ENCODE data around the gene ORM1. TPM values are rescaled to one million over a fixed set of nuclear protein-coding genes. Genes with fewer than 3 reads are reported as not detected.
"Not testable (repeated sequence)": the region's sequence is repeated elsewhere in the genome, so short reads cannot be mapped to it uniquely, and the experiment has no call there.

ORM1 gene
- total RNA-seq = 1 to 10 TPM in 1 of 2 donors, not detected in 1; 1.8 TPM
- long read RNA-seq, donor 1 = 0 reads
- long read RNA-seq, donor 2 = 0 reads

DNA sequence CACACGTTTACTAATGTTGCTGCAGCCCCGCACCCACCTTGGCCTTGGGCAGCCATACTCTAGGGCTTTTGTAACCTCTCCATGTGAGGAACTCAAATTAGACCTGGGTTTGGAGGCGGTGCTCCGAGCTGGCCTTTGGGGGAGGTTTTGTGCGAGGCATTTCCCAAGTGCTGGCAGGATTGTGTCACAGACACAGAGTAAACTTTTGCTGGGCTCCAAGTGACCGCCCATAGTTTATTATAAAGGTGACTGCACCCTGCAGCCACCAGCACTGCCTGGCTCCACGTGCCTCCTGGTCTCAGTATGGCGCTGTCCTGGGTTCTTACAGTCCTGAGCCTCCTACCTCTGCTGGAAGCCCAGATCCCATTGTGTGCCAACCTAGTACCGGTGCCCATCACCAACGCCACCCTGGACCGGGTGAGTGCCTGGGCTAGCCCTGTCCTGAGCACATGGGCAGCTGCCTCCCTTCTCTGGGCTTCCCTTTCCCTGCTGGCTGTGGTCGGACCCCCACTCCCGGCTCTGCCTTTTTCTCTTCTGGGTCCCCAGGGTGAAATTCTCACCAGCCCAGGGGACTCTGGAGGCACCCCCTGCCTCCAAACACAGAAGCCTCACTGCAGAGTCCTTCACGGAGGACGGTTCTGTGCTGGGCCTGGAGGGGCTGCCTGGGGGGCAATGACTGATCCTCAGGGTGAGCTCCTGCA, at the start of gene ORM1:
TSS of gene ORM1 (plus strand) at position 268 of the 701 bp plus-strand sequence. CDS start at position 304, 36 bp downstream.
- DNase-seq (ENCODE audit: low spot score) = not testable (repeated sequence)

DNA sequence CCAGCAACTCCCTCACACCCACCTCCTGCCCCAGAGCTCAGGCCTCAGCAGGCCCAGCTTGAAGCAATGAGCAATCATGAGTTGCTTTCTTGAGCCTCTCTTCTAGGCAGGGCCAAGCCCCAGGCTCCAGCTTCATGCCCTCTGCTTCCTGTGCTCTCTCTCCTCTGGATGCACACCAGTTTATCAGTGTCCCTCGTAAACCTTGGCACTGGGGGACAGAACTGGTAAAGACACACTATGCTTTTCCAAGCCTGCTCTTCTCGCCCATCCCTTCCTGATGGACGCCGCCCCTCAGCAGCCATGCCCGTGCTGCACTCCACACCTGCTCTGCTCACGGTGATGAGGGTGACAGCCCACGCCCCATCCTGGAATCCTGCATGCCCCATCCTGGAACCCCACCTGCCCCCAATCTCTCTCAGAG, 49.4 kb upstream of the ORM1 start:
- intact Hi-C loops (cut with DNase I) = loop anchor here (5.0 kb wide), 2 partner anchors 116 to 481 kb away; partner anchors contain the start of gene COL27A1 (in 1 of the 2)
- peak; percentile 61 for DNase-seq (ENCODE audit: low spot score)

More for the DNA sequence above, at the start of gene ORM1:
- intact Hi-C loops (cut with DNase I) = not testable (repeated sequence)

DNA sequence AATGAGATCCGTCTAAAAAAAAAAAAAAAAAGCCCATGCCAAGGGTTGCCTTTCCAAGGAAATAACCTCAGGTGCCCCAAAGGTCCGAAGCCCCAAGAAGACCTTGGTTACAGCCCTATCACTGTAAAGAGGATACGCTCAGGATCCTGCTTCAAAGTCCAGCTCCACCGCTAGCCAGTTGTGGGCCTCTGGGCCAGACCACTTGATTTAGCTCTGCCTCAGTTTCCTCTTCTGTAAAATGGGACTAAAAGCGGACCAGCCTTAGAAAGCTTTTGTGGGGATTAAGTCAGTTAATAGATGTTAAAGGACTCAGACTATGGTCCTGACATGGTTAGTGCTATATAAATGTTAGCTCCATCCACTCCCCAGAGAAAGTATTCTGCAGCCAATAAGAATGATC, 48.7 kb upstream of the ORM1 start:
- peak; percentile 35 for DNase-seq (ENCODE audit: low spot score)
- intact Hi-C loops (cut with DNase I) = loop anchor here (5.0 kb wide), 2 partner anchors 117 to 482 kb away; partner anchors contain the start of gene COL27A1 (in 1 of the 2)

DNA sequence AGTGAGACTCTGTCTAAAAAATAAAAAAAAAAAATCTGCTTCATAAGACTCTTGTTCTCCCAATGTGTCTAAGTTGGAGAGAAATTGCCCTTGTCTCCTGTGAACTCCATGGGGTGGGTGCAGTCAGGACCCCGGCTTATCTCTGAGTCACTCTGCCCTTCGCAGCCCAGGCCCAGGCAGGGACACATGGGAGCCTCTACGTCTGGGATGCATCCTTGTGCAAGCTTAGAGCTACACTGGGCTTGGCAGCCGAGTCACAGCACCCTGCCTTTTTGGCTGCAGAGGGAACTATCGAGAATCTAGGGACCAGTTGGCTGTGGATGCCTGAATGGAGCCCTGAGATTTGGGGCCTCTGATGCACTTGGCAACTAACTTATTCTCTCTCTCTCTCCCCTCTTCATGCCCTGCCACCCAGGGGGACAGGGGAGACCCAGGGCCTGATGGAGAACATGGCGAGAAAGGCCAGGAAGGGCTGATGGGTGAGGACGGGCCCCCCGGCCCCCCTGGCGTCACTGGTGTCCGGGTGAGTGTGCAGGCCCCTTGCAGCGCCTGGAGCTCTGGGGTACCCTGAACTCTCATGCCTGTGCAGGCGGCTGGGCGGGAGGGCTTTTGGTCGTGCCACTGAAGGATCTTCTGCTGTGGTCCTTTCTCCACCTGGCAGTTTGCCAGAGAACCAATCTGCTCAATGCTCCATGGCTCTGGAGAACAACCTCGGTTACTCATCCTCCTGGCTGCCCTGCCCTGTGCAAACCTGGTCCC, 47.5 kb upstream of the ORM1 start:
- intact Hi-C loops (cut with DNase I) = no loop called here
- DNase-seq (ENCODE audit: low spot score) = peak; percentile 66

DNA sequence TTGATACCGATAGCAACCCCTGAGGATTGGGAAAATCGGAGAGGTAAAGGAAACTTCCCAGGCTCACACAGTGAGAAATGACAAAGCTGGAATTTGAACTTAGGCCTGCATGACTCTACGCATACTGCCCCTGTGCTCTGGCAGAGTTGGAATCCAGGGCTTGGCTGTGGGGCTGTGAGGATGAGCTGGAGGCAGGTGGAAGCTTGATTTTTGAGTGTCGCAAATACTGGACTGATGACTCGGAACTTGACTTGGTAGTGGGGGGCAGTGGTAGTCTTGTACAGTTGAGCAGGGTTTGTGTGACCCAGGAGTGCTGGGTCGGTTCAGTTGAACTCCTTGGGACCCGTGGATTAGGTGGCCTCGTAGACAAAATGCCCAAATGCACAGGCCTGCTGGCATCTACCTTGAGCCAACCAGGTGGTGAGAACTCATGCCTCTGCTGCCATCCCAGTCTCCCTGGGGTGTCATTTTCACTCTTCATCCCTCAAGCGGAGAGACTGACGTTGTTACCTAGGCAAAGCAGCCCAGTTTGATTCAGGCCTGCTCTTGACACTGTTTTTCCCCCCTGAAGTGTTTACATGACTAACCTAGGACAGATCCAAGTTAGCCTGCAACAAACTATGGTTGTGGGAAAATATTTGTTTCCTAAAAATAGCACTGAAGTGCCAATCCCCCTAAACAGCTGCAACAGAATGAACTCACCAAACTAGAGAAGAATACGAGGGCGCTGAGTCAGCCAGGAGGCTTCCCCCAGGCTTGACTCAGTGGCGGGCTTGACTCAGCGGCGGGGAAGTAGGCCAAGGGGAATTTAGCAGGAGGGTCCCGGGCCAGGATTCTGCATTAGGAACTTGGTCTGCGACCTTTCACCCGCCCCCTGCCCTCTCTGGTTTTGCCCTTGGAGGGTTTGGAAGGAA, 45.7 kb upstream of the ORM1 start:
- intact Hi-C loops (cut with DNase I) = no loop called here
- DNase-seq (ENCODE audit: low spot score) = peak; percentile 73

DNA sequence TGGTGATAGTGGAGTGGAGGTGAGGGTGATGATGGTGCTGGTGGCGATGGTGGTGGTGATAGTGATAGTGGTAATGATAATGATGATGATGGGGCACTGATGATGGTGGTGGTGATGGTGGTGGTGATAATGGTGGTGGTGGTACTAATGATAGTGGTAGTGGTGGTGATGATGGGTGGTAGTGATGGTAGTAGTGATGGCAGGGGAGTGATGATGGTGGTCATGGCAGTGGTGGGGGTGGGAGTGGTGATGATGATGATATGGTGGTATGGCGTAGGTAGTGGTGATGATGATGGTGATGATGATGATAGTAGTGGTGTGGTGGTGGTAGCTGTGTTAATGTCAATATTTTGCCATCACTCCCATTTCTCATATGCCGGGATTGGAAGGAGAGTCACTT, 44.5 kb upstream of the ORM1 start:
- peak; percentile 18 for DNase-seq (ENCODE audit: low spot score)
- intact Hi-C loops (cut with DNase I) = no loop called here

DNA sequence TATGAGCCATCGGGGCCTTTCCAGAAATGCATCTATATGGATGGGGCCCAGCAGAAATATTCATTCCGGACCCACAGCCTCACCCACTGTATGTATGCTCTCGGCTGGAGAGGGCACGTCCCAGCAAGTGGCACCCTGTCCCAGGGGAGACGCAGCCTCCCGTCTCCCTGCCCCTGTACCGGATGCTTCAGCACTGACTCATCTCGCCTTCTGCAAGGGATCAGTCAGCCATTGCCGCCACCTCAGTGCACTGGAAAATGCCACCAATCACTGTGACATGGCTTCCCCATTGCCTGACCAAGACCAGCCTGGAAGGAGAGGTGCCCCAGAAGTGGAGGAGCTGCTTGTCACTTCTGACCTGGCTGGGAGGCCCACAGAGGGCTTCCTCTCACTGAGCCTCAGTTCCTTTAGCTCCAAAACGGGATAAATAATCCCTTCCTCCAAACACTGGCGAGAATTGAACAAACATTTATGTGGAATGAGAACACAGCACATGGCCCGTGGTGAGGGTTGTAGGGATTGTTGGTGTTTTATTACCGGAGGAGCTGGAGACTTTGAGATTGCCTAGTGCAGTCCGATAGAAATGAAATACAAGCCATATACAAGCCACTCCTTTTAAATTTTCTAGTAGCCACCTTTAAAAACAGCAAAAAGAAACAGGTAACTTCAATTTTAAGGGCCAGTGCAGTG, 43.9 kb upstream of the ORM1 start:
- intact Hi-C loops (cut with DNase I) = no loop called here
- peak; percentile 62 for DNase-seq (ENCODE audit: low spot score)

DNA sequence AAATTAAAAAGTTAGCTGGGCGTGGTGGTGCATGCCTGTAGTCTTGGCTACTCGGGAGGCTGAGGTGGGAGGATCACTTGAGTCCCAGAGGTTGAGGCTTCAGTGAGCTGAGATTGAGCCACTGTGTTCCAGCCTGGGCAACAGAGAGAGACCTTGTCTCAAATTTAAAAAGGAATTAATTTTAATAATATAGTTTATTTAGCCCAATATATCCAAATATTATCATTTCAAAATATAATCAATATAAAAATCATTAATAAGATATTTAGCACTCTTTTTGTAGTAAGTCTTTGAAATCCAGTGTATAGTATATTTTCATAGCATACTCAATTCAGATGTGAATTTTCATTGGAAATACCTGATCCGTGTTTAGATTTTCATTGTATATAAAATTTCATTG, 43.2 kb upstream of the ORM1 start:
- intact Hi-C loops (cut with DNase I) = no loop called here
- DNase-seq (ENCODE audit: low spot score) = peak; percentile 17

DNA sequence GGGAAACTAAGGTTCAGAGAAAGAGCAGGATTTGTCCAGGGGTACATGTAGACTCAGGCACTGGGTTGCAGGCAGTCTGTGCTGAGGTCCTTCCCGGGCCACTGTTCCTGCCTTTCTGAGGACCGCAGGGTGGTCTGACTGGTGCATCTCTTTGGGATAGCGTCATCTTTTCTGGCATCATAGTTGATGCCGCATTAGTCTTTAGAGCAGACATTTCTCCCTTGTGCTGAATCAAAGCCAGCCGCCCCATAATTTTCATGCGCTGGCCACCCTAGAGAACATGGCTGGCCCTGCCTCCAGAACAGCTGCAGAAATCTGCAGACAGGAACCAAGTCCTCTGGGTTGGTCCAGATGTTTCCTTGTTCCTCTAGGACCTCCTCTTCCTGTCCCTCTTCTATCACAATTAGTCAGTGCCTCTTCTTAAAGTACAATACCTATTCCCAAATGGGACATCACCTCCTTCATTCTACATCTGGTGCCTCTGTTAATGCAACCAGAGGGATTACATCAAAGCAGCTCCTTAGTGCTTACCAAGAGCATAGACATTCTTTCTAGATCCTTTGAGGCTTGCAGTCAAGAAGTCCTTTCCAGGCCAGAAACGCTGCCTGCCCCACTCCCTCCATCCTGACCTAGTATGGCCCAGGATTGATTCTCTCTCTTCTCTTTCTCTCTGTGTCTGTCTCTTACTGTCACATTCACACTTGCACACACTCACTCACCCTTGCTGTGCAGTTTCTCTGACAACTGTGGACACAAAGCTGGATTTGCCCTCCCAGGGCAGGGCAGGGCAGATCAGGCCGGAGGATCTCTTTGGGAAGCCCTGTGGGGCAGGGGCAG, 42.0 kb upstream of the ORM1 start:
- peak; percentile 53 for DNase-seq (ENCODE audit: low spot score)
- intact Hi-C loops (cut with DNase I) = no loop called here

DNA sequence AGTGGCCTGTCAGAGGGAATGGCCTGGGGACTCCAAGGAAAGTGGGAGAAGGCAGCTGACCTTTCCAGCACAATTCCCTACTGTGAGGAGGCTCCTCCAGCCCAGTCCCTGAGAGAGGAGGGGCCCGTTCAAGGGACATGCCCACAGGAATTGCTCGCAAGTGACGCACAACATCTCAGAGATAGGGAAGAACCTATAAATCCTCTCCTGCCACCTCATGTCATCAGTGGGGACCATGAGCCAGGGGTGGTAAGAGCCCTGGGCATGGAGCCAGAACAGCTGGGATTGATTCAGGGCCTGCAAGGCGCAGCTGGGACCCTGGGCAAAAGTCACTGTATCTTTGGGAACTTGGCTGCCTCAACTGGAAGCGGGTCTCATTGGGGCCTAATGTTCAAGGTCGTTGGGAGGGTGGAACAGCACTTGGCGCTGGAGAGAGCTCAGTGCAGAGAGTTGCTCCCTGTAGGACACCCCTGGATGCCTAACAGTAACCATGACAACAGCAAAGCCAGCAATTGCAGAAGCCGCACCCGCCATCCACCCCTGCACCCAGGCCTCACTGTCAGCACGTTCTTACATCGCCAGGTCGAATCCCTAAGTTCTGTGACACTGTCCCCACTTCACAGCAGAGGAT, 41.3 kb upstream of the ORM1 start:
- intact Hi-C loops (cut with DNase I) = no loop called here
- DNase-seq (ENCODE audit: low spot score) = peak; percentile 79

DNA sequence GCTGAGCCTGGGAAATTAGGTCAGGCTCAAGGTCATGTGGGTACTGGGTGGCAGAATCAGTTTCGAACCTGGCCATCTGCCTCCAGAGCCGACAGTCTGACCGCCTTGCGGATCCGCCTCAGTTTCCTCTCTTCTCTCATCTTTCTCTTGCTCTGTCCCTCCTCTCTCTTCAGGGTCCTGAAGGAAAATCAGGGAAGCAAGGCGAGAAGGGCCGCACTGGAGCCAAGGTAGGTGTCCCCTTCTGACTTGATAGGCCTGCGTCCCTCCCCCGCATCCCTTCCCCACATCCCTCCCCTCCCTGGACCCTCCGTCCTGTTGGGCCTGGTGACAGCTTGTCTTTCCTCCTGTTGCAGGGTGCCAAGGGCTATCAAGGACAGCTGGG, 40.8 kb upstream of the ORM1 start:
- intact Hi-C loops (cut with DNase I) = no loop called here
- peak; percentile 65 for DNase-seq (ENCODE audit: low spot score)

DNA sequence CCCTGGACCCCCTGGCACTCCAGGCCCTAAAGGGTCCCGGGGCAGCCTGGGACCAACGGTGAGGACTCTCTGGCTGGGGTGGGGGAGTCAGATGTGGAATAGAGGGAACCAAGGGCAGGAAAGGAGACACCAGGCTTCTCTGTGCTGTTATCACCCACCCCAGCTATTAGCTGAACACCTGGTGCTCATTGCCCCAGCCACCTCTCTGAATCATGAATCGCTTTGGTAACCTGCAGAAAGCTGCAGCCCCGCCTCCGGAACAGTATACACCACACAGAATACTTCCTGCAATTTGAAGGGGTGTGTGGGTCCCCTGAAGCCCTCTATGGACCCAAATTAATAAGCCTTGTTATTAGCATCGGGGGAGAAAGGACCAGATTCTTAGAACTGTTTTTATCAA, 40.4 kb upstream of the ORM1 start:
- DNase-seq (ENCODE audit: low spot score) = no peak
- intact Hi-C loops (cut with DNase I) = no loop called here

DNA sequence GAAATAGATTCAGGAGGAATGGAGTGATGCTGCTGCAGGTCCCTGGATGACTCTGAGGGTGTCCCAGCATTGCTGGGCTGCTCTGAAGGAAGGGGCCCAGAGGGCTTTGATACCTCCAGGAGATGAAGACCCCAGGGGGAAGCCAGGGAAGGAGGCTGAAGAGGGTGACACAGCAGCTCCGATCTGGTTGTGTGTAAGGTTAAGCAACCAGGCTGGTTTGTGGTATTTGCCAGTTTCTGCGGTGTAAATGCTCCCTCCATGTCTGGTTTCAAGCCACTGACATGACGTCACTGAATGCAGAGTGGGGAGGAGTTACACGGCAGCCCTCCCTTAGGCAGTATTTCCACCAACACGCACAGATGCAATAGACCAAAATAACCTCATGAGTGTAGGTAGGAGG, 40.0 kb upstream of the ORM1 start:
- intact Hi-C loops (cut with DNase I) = no loop called here
- peak; percentile 49 for DNase-seq (ENCODE audit: low spot score)

DNA sequence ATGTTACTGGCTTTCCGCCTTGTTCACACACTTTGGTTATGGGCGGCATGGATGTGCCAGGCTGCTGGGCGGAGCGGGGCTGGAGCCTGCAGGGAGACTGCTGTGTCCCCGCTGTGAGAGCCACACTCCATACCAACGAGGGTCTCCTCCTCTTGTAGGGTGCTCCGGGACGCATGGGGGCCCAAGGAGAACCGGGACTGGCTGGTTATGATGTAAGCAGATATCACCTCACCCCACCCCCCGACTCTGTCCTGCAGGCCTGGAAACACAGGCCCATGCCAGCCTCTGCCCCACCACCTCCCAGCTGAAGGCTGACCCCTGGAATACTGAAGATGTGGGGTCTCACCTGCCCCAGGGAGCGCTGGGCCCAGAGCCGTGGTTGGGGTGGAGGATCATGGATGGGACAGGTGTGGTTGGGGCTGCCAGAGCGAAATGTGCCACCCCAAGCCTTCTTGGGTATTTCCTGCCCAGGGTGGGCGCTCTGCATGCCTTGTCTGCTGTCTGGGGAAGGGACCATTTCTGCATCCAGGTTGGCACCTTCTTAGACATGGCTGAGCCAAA, 39.3 kb upstream of the ORM1 start:
- DNase-seq (ENCODE audit: low spot score) = peak; percentile 73
- intact Hi-C loops (cut with DNase I) = no loop called here

DNA sequence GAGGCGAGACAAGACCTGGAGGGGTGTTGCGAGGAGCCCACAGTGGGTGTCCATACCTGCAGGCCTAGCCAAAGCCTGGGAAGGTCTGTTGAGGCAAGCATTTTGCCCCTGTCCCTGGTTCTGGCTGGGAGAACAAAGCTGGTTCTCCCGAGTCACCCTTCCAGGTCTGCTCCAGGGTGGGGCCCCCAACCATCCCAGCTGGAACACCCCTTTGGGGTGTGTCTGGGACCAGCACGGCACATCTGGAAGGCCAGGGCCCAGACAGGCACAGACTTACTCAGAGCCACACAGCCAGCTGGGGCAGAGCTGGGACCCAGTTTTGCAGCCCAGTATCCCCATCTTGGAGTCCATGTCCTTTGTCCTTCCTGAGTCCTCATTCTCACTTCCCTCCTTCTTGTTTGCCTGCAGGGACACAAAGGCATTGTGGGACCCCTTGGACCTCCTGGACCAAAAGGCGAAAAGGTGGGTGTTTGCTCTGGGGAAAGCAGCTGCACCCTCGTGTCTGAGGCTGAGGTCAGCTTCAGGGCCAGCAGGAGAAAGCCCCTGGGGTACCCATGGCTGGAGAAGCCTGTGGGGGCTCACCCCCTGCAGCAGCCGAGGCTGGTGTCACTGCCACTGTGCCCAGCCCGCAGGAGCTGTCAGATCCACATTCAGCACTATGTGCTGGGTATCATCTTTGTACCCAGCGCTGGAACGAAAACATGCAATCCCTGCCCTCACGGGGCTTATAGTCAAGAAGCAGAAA, 38.4 kb upstream of the ORM1 start:
- peak; percentile 67 for DNase-seq (ENCODE audit: low spot score)
- intact Hi-C loops (cut with DNase I) = loop anchor here (5.0 kb wide), 3 partner anchors 122 to 202 kb away; partner anchors contain the start of gene COL27A1 (in 1 of the 2)

DNA sequence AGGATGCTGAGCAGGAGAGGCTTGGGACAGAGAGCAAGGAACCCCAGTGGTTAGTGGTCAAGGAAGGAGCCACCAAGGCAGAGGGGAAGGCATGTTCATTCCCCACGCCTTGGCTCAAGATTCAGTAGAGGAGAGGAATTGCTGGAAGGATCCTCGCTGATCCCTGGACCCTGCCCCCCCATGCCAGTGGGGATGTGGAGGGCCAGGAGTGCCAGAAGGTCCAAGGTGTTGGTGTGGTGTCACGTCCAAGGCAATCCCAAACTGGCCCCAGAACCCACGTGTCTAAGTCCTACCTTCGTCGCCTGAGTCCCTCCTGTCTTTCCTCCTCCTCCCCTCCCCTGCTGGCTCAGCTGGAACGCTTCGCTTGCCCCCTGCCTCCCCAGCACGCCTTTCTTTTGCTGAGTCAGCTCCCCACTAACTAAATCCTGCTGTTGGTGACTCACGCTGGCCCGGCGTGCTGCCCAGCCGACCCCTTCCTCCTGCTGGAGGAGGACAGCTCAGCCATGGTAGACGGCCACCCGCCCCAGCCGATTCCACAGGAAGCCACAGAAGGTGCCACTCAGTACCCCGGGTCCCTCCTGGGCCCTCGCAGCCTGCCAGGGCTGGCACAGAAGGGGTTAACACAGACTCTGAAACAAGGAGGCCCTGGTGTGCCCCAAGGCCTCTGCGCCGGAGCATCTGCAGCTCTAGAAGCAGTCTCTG, 37.6 kb upstream of the ORM1 start:
- intact Hi-C loops (cut with DNase I) = loop anchor here (5.0 kb wide), 3 partner anchors 123 to 203 kb away; partner anchors contain the start of gene COL27A1 (in 1 of the 2)
- DNase-seq (ENCODE audit: low spot score) = peak; percentile 86

Data from posterior vena cava (tissue), 2 donors.